Psoas muscle (tissue), 8 donors: ENCODE measurements around the gene PCBP3. TPM values are rescaled to one million over a fixed set of nuclear protein-coding genes. Genes with fewer than 3 reads are reported as not detected.

Experiments
- ATAC-seq, 4 donors: fragments of 200-7000 bp; cut with Tn5 transposase; one replicate each; pipeline ENCODE4 v1.9.1; 2020; ENCODE audit warnings: moderate library complexity in 3 of 4, mild to moderate bottlenecking in 2 of 4
- DNase-seq, 2 donors: peaks; one replicate each; pipeline ENCODE4 v3.0.0-alpha.2; 2020
- H3K27ac ChIP-seq: fragments of 200-600 bp; one replicate; pipeline ENCODE4 v1.8.0; 2022
- H3K27me3 ChIP-seq, 3 donors: fragments of 200-600 bp in 1 of 3; one replicate each; pipeline versions ENCODE4 v1.6.1 to v1.8.0; 2013 to 2022; ENCODE audit warnings: low read length in 2 of 3, mild to moderate bottlenecking in 2 of 3, moderate library complexity in 1 of 3; ENCODE audit not compliant: insufficient read depth in 3 of 3
- H3K36me3 ChIP-seq, 2 donors: fragments of 200-600 bp in 1 of 2; one replicate each; pipeline versions ENCODE4 v1.6.1 to v1.8.0; 2013 to 2022; ENCODE audit warnings: low read depth in 1 of 2, mild to moderate bottlenecking in 1 of 2, moderate library complexity in 1 of 2; ENCODE audit not compliant: insufficient read depth in 1 of 2
- H3K4me1 ChIP-seq: fragments of 200-600 bp; one replicate; pipeline ENCODE4 v1.8.0; 2022
- H3K4me3 ChIP-seq: fragments of 200-600 bp; one replicate; pipeline ENCODE4 v1.8.0; 2022; ENCODE audit warnings: mild to moderate bottlenecking
- H3K9me3 ChIP-seq: fragments of 200-600 bp; one replicate; pipeline ENCODE4 v1.8.0; 2022
- WGBS, 3 donors: extraction: QIAGEN DNeasy Blood & Tissue Kit; methylation state at CpG; one replicate each; pipeline versions ENCODE4 v1.1.6 to v1.1.7; 2013; 5-methylcytosine and 5-hydroxymethylcytosine counted together
- intact Hi-C, 2 donors: fragments of 100-400 bp; cut with DNase I; formaldehyde crosslinking; loops; one replicate each; pipeline versions ENCODE4 v1.11.0 to v1.14.2; 2022
- polyA plus RNA-seq, 3 donors: library from polyadenylated mRNA; stranded (reverse); fragments of 200-250 nt; gene quantifications; one replicate each; pipeline ENCODE4 v1.2.3, GENCODE V29; 2013
- total RNA-seq, 4 donors: library from RNA; stranded (reverse); fragmentation: NEBNext Ultra II Directional in 2 of 4; extraction: Animal tissue kit (Norgen Biotek cat#: 25700) in 2 of 4; gene quantifications; one replicate each; pipeline versions ENCODE4 v1.2.1 to v1.2.4, GENCODE V29; 2021 to 2023
- TF ChIP-seq, protein P1 (sequence below): fragments of 200-600 bp; IDR thresholded peaks from one replicate; pipeline ENCODE4 v1.8.0; 2022; ENCODE audit warnings: antibody characterized with exemption
- donor health status: healthy with polysubstance abuse.
- donor health status: DM: no; HTN: no; CAD: no; lungs with moderate emphysema.
- donor health status: Bipolar disorder and iron deficiency.
- donor health status: healthy.
- donor health status: DM: yes; HTN: yes; CAD: no.
- donor health status: DM: no; HTN: no; CAD: no.
- donor health status: DM: no; HTN: no; CAD: no.
- donor health status: DM: yes; HTN: yes; CAD: no.

Gene PCBP3
- total and polyA plus RNA-seq, 7 donors, result 0.10 to 0.91 (median 0.33) TPM; not detected in 1

DNA sequence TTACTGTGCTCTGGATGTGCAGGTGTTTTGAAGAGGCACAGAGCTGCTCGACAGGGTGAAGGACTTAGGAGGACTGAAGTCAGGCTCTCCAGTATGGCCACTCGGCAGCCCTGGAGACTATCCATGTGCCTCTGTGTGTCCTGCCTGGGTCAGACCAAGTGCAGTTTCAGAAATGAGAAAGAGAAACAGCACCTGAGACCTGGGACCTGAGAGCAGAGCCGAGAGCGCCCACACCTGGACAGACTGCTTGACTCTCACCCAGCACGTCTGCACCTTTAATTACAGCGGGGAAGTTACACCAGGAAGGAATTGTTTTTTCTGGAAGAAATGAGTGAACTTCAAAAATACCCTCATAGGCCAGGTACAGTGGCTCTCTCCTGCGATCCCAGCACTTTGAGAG, 278.4 kb downstream of the PCBP3 start:
- WGBS, 3 donors, result 77 to 88% (median 79%) methylated on average over 7 of the region's 7 CpGs
- TF ChIP-seq, protein P1, sequence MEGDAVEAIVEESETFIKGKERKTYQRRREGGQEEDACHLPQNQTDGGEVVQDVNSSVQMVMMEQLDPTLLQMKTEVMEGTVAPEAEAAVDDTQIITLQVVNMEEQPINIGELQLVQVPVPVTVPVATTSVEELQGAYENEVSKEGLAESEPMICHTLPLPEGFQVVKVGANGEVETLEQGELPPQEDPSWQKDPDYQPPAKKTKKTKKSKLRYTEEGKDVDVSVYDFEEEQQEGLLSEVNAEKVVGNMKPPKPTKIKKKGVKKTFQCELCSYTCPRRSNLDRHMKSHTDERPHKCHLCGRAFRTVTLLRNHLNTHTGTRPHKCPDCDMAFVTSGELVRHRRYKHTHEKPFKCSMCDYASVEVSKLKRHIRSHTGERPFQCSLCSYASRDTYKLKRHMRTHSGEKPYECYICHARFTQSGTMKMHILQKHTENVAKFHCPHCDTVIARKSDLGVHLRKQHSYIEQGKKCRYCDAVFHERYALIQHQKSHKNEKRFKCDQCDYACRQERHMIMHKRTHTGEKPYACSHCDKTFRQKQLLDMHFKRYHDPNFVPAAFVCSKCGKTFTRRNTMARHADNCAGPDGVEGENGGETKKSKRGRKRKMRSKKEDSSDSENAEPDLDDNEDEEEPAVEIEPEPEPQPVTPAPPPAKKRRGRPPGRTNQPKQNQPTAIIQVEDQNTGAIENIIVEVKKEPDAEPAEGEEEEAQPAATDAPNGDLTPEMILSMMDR, result no peak
- DNase-seq (no peak), ATAC-seq (no peak)
- no peaks in the 10 kb centered on the region for H3K36me3 ChIP-seq
- H3K9me3 ChIP-seq, result no peaks in the 10 kb centered on the region
- H3K27ac ChIP-seq, result no peak overlapping the region
- intact Hi-C loops, result loop anchor here in 1 of 2 donors (5.0 kb wide), 1 partner anchor 365 kb away; no protein-coding TSS in a partner anchor
- peaks cover 0 to 29% (median 0%) of the 10 kb centered on the region in 3 donors for H3K27me3 ChIP-seq
- no peaks in the 10 kb centered on the region for H3K4me1 ChIP-seq
- H3K4me3 ChIP-seq, result no peak overlapping the region

DNA sequence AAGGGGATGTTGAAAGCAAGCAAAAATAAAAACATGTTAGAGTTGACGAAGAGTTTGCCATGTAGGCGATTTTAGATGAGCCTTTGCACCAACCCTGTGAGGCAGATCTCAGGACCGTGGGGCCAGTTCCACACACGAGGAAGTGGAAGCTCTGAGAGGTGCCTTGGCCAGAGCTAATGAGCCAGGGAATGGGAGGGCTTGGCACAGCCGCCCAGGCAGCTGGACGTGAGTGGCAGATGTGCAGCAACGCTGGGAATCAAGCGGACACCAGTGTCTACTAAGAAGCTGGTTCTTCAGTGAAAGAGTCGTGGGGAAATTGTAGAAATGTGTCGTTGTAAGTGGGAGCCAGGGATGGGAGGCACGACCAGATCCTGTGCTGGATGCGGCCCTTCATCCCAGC, 279.1 kb downstream of the PCBP3 start:
- H3K4me3 ChIP-seq, result no peak overlapping the region
- TF ChIP-seq, protein P1, result no peak
- H3K36me3 ChIP-seq, result no peaks in the 10 kb centered on the region
- peaks cover 0 to 28% (median 0%) of the 10 kb centered on the region in 3 donors for H3K27me3 ChIP-seq
- 21 to 33% (median 26%) methylated on average over 12 of the region's 12 CpGs for WGBS, 3 donors
- no peaks in the 10 kb centered on the region for H3K9me3 ChIP-seq
- DNase-seq (no peak), ATAC-seq (no peak)
- no peak overlapping the region for H3K27ac ChIP-seq
- intact Hi-C loops, result loop anchor here in 1 of 2 donors (5.0 kb wide), 1 partner anchor 365 kb away; no protein-coding TSS in a partner anchor
- H3K4me1 ChIP-seq, result no peaks in the 10 kb centered on the region

DNA sequence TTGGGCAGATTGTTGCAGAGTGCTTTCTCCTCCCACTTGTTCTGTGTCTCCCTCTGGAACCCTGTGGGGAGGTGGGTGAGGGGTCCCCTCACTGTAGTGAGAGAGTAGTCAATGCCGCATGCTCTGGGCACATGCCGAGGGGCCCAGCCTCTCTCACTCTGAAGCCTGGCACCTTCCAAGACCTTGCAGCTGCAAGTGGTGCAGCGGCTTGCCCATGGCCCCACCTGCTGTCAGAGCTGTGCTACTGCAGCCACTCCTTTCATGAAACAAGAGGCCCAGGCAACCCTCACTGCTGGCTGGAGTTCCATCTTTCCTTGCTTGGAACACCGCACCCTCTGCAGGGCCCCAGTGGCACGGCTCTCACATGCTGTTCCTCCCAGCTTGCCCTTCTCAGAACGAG, 279.6 kb downstream of the PCBP3 start:
- H3K27me3 ChIP-seq, result peaks cover 0 to 28% (median under 1%) of the 10 kb centered on the region in 3 donors
- WGBS, 3 donors, result 3 to 10% (median 6%) methylated on average over 6 of the region's 6 CpGs
- H3K4me1 ChIP-seq, result no peaks in the 10 kb centered on the region
- no peak overlapping the region for H3K4me3 ChIP-seq
- ATAC-seq, result peak; percentile 51 to 68 (median 58)
- intact Hi-C loops, result loop anchor here in 1 of 2 donors (5.0 kb wide), 1 partner anchor 366 kb away; no protein-coding TSS in a partner anchor
- TF ChIP-seq, protein P1, result peak; percentile 59
- no peaks in the 10 kb centered on the region for H3K36me3 ChIP-seq
- no peak overlapping the region for H3K27ac ChIP-seq
- no peaks in the 10 kb centered on the region for H3K9me3 ChIP-seq
- DNase-seq, result peak; percentile 70 to 82

DNA sequence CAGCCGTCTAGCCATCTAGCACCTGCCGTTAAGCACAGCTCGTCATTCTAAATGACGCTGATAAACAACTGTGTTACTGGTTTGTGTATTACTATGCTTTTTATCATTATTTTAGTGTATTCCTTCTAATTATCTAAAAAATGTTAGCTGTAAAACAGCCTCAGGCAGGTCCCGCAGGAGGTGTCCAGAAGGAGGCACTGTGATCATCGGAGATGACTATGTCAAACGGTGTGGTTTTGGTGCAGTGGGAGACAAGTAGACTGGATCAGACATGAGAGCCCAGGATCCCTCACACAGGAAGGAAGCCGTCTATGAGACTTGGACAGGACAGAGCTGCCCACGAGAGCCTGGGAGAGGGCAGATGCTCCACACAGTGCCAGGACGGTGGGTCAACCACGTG, 282.8 kb downstream of the PCBP3 start:
- Histone ChIP-seq H3K27ac (no peak overlapping the region), H3K4me1 (no peaks in the 10 kb centered on the region), H3K4me3 (no peak overlapping the region), H3K27me3 (peaks cover 0 to 27% (median 5%) of the 10 kb centered on the region in 3 donors), H3K36me3 (no peaks in the 10 kb centered on the region), H3K9me3 (no peaks in the 10 kb centered on the region)
- 47 to 51% (median 48%) methylated on average over 11 of the region's 11 CpGs for WGBS, 3 donors
- TF ChIP-seq, protein P1, result no peak
- no peak for ATAC-seq
- intact Hi-C loops, result no loop called here
- no peak for DNase-seq

DNA sequence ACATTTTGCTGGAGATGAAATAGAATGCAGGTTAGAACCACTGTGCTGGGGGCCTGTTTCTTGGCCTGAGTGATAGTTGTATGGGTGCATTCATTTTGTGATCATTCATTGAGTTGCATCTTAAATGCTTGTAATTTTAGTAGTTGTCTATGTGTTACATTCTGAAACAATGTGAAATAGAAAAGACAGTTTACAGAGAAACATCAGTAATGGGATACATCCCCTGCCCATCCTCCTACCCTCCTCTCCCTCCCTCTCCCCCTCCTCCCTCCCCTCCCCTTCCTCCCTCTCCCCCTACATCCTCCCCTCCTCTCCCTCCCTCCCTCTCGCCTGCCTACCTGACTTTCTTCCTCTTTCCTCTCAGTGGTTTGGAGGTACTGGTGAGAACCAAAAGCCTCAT, 283.5 kb downstream of the PCBP3 start:
- intact Hi-C loops, result no loop called here
- Histone ChIP-seq H3K27me3 (peaks cover 0 to 20% (median 5%) of the 10 kb centered on the region in 3 donors), H3K27ac (no peak overlapping the region), H3K4me1 (no peaks in the 10 kb centered on the region), H3K36me3 (no peaks in the 10 kb centered on the region), H3K4me3 (no peak overlapping the region), H3K9me3 (no peaks in the 10 kb centered on the region)
- 56 to 83% methylated on average over 1 of the region's 1 CpG; no CpG with 5 or more reads in 1 of the 3 donors for WGBS, 3 donors
- TF ChIP-seq, protein P1, result no peak
- no peak for ATAC-seq
- no peak for DNase-seq
